Activated CD8-positive, alpha-beta T cell treated with anti-CD3 and anti-CD28 coated beads for 36 hours (primary cell): ENCODE data around the gene SORL1. TPM values are rescaled to one million over a fixed set of nuclear protein-coding genes. Genes with fewer than 3 reads are reported as not detected.
"Not testable (repeated sequence)": the region's sequence is repeated elsewhere in the genome, so short reads cannot be mapped to it uniquely, and the experiment has no call there.

ENCODE experiments used
- ATAC-seq: fragments of 200-7000 bp; cut with Tn5 transposase; one replicate; pipeline ENCODE4 v1.10.0; 2021; ENCODE audit warnings: mild to moderate bottlenecking, moderate library complexity
- CTCF ChIA-PET: fragments of 350-600 bp; sonication (Branson Sonifier 250); formaldehyde crosslinking; loops from one replicate; lab custom pipeline; 2021; ENCODE audit warnings: antibody characterized with exemption; lab: Charles Lee
- POLR2A ChIA-PET: fragments of 350-600 bp; sonication (Branson Sonifier 250); formaldehyde crosslinking; loops from one replicate; lab custom pipeline; 2021; ENCODE audit warnings: antibody characterized with exemption; lab: Charles Lee
- DNase-seq: peaks from one replicate; pipeline ENCODE4 v3.0.0-alpha.2; 2020
- H3K27ac Mint-ChIP-seq: one replicate; pipeline ENCODE4 v1.8.0; 2021; ENCODE audit warnings: mild to moderate bottlenecking, mixed read lengths
- H3K27me3 Mint-ChIP-seq: one replicate; pipeline ENCODE4 v1.8.0; 2021; ENCODE audit warnings: mixed read lengths
- H3K36me3 Mint-ChIP-seq: one replicate; pipeline ENCODE4 v1.8.0; 2021; ENCODE audit warnings: low read depth, mixed read lengths
- H3K4me1 Mint-ChIP-seq: one replicate; pipeline ENCODE4 v1.8.0; 2021; ENCODE audit warnings: low read depth, mixed read lengths
- H3K4me3 Mint-ChIP-seq: one replicate; pipeline ENCODE4 v1.8.0; 2021; ENCODE audit warnings: mild to moderate bottlenecking, moderate library complexity, mixed read lengths
- H3K9me3 Mint-ChIP-seq: one replicate; pipeline ENCODE4 v1.8.0; 2021; ENCODE audit warnings: mixed read lengths
- intact Hi-C: fragments of 100-400 bp; cut with micrococcal nuclease; formaldehyde crosslinking; loops from one replicate; pipeline ENCODE4 v1.10.0; 2022
- total RNA-seq, 2 experiments: library from RNA; stranded (reverse); gene quantifications; one replicate each; pipeline ENCODE4 v1.2.3, GENCODE V29; 2021
- TF ChIP-seq, protein P1 (sequence below): fragments of 200-600 bp; IDR thresholded peaks from one replicate; pipeline ENCODE4 v1.8.0; 2022; ENCODE audit warnings: antibody characterized with exemption, mild to moderate bottlenecking

SORL1 gene, protein sequence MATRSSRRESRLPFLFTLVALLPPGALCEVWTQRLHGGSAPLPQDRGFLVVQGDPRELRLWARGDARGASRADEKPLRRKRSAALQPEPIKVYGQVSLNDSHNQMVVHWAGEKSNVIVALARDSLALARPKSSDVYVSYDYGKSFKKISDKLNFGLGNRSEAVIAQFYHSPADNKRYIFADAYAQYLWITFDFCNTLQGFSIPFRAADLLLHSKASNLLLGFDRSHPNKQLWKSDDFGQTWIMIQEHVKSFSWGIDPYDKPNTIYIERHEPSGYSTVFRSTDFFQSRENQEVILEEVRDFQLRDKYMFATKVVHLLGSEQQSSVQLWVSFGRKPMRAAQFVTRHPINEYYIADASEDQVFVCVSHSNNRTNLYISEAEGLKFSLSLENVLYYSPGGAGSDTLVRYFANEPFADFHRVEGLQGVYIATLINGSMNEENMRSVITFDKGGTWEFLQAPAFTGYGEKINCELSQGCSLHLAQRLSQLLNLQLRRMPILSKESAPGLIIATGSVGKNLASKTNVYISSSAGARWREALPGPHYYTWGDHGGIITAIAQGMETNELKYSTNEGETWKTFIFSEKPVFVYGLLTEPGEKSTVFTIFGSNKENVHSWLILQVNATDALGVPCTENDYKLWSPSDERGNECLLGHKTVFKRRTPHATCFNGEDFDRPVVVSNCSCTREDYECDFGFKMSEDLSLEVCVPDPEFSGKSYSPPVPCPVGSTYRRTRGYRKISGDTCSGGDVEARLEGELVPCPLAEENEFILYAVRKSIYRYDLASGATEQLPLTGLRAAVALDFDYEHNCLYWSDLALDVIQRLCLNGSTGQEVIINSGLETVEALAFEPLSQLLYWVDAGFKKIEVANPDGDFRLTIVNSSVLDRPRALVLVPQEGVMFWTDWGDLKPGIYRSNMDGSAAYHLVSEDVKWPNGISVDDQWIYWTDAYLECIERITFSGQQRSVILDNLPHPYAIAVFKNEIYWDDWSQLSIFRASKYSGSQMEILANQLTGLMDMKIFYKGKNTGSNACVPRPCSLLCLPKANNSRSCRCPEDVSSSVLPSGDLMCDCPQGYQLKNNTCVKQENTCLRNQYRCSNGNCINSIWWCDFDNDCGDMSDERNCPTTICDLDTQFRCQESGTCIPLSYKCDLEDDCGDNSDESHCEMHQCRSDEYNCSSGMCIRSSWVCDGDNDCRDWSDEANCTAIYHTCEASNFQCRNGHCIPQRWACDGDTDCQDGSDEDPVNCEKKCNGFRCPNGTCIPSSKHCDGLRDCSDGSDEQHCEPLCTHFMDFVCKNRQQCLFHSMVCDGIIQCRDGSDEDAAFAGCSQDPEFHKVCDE (N-terminal part only)
- 10 to 100 TPM; 61.1 to 64.6 TPM for total RNA-seq

DNA sequence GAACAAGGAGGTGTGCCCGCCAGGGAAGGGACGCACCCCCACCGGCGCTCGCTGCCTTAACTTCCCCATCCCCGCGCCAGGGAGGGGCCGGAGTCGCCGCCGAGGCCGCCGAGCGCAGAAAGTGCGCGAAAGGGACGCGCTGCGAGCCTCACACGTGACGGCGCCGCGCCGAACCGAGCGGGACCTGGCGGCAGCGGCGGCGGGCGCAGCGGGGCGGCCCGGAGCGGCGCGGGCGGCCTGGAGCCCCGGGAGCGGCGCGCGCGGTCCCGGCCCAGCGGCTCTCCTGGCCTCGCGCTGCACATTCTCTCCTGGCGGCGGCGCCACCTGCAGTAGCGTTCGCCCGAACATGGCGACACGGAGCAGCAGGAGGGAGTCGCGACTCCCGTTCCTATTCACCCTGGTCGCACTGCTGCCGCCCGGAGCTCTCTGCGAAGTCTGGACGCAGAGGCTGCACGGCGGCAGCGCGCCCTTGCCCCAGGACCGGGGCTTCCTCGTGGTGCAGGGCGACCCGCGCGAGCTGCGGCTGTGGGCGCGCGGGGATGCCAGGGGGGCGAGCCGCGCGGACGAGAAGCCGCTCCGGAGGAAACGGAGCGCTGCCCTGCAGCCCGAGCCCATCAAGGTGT, at the start of gene SORL1:
TSS of gene SORL1 (plus strand) at position 329 of the 623 bp plus-strand sequence. CDS start at position 347, 18 bp downstream.
- peaks cover 77% of the 10 kb centered on the region for H3K4me1 Mint-ChIP-seq
- ATAC-seq (peak; percentile 66), DNase-seq (peak; percentile 84)
- intact Hi-C loops: loop anchor here (2.0 to 10.0 kb wide), 3 partner anchors 13 to 140 kb away; no protein-coding TSS in a partner anchor
- CTCF ChIA-PET: interaction anchor here (1.1 to 5.3 kb wide), 5 partner anchors 8 to 139 kb away, joined by 3 to 78 read pairs (median 4); no protein-coding TSS in a partner anchor
- POLR2A ChIA-PET: interaction anchor here (0.6 to 9.1 kb wide), 16 partner anchors 10 to 159 kb away, joined by 3 to 180 read pairs (median 4); partner anchors contain the start of gene SC5D
- peak within 1 kb of the TSS; percentile 98 for H3K27ac Mint-ChIP-seq
- H3K4me3 Mint-ChIP-seq: peak within 1 kb of the TSS; percentile 95
- H3K27me3 Mint-ChIP-seq: no peaks in the 10 kb centered on the region
- H3K9me3 Mint-ChIP-seq: no peaks in the 10 kb centered on the region
- H3K36me3 Mint-ChIP-seq: peaks cover 36% of the 10 kb centered on the region
- TF ChIP-seq, protein P1, sequence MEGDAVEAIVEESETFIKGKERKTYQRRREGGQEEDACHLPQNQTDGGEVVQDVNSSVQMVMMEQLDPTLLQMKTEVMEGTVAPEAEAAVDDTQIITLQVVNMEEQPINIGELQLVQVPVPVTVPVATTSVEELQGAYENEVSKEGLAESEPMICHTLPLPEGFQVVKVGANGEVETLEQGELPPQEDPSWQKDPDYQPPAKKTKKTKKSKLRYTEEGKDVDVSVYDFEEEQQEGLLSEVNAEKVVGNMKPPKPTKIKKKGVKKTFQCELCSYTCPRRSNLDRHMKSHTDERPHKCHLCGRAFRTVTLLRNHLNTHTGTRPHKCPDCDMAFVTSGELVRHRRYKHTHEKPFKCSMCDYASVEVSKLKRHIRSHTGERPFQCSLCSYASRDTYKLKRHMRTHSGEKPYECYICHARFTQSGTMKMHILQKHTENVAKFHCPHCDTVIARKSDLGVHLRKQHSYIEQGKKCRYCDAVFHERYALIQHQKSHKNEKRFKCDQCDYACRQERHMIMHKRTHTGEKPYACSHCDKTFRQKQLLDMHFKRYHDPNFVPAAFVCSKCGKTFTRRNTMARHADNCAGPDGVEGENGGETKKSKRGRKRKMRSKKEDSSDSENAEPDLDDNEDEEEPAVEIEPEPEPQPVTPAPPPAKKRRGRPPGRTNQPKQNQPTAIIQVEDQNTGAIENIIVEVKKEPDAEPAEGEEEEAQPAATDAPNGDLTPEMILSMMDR: peak; percentile 43

DNA sequence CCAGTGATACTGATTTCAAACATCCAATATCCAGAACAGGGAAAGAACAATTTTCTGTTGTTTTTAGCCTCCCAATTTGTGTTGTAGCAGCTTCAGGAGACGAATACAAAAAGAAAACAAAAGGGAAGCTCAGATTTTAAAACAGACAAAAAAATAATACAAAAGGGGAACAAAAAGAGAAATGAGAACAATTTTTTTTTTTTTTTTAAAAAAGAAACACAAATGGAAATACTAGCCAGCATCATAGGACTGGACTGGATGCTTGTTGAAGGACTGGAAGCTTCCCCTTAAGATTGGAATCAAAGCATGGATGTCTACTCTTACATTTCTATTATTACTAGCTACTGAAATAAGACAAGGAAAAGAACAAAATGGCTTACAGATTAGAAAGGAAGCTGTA, 46.5 kb upstream of the SORL1 start:
- ChIA-PET POLR2A (no interaction called here), CTCF (interaction anchor here (0.6 kb wide), 1 partner anchor 8 kb away, joined by 3 read pairs; no protein-coding TSS in a partner anchor)
- H3K27ac Mint-ChIP-seq: no peak overlapping the region
- TF ChIP-seq, protein P1: no peak
- peaks cover 6% of the 10 kb centered on the region for H3K4me1 Mint-ChIP-seq
- peaks cover 6% of the 10 kb centered on the region for H3K36me3 Mint-ChIP-seq
- DNase-seq (no peak), ATAC-seq (no peak)
- no peak overlapping the region for H3K4me3 Mint-ChIP-seq
- intact Hi-C loops: no loop called here
- no peaks in the 10 kb centered on the region for H3K27me3 Mint-ChIP-seq
- H3K9me3 Mint-ChIP-seq: peaks cover 13% of the 10 kb centered on the region

DNA sequence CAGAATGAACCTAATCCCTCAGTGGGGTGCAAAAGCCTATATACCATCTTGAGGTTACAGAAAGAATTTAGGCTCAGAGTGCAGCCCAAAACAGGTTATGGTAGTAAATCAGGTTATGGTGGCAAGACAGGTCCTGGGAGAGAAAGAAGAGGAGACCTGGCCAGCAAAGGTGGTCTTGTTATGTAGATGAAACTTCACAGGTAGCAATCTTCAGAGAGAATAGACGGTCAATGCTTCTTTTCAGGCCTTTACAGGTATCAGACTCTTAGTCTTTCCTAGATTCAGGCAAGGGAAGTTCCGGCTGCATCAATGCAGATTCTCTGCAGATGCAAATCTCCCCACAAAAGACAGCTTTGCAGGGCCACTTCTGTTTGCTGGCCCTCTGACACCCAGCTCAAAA, 45.8 kb upstream of the SORL1 start:
- ATAC-seq (no peak), DNase-seq (no peak)
- POLR2A ChIA-PET: no interaction called here
- TF ChIP-seq, protein P1: no peak
- peaks cover 6% of the 10 kb centered on the region for H3K36me3 Mint-ChIP-seq
- intact Hi-C loops: no loop called here
- CTCF ChIA-PET: interaction anchor here (0.7 kb wide), 1 partner anchor 9 kb away, joined by 3 read pairs; no protein-coding TSS in a partner anchor
- H3K4me3 Mint-ChIP-seq: no peak overlapping the region
- H3K27ac Mint-ChIP-seq: no peak overlapping the region
- H3K9me3 Mint-ChIP-seq: peaks cover 10% of the 10 kb centered on the region
- H3K27me3 Mint-ChIP-seq: no peaks in the 10 kb centered on the region
- H3K4me1 Mint-ChIP-seq: peaks cover 7% of the 10 kb centered on the region

DNA sequence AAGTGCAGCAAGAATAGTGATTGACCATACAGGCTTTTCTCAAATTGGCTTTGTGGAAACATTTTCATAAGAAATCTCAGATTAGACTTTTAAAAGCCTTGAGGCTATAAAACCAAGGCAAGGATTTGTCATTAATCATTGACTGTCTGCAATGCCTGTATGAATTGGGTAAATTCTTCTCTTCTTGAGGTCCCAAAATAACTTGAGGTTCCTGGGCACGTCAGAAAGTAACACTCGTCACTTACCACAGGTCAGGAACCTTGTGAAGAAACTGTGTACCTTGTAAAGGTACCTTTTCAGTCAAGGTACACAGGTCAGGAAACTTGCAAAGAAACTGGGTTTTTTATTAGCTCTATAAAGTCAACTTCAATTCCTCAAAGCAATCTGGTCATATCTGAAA, 43.3 kb upstream of the SORL1 start:
- no peaks in the 10 kb centered on the region for H3K27me3 Mint-ChIP-seq
- DNase-seq: no peak
- ATAC-seq: no peak
- H3K4me3 Mint-ChIP-seq: no peak overlapping the region
- no peak overlapping the region for H3K27ac Mint-ChIP-seq
- peaks cover 7% of the 10 kb centered on the region for H3K4me1 Mint-ChIP-seq
- CTCF ChIA-PET: interaction anchor here (0.9 to 1.6 kb wide), 3 partner anchors 9 to 24 kb away, joined by 3 to 5 read pairs (median 3); no protein-coding TSS in a partner anchor
- intact Hi-C loops: no loop called here
- TF ChIP-seq, protein P1: no peak
- no peaks in the 10 kb centered on the region for H3K9me3 Mint-ChIP-seq
- POLR2A ChIA-PET: no interaction called here
- H3K36me3 Mint-ChIP-seq: no peaks in the 10 kb centered on the region

DNA sequence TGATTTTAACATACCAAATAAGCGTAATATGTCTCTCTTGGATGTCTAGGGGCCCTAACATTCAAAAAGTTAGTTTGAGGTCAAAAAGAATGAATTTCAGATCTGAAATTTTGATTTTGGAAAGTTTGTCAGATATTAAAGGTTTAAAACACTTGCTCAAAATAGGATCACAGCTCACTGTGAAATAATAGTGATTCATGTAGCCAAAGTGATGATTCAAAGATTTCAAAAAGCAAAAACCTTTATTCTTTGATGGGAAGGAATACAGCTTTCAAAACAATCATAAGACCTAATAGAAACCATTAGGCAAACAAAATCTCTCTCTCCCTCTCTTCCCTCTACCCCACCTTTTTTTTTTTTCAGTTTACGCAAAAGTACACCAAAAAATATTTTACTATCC, 42.1 kb upstream of the SORL1 start:
- intact Hi-C loops, DNase-seq, POLR2A ChIA-PET, CTCF ChIA-PET, H3K4me1 Mint-ChIP-seq, ATAC-seq, H3K36me3 Mint-ChIP-seq, H3K27me3 Mint-ChIP-seq, H3K4me3 Mint-ChIP-seq, H3K27ac Mint-ChIP-seq, H3K9me3 Mint-ChIP-seq: not testable (repeated sequence)

DNA sequence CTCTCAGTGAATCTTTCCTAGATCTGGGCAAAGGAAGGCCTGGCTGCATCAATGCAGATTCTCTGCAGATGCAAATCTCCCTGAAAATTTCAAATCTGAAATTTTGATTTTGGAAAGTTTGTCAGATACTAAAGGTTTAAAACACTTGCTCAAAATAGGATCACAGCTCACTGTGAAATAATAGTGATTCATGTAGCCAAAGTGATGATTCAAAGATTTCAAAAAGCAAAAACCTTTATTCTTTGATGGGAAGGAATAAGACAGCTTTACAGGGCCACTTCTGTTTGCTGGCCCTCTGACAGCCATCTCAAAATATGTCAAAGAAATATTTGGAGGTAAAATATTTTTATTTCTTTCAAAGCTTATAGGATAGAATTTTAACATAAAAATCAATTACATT, 40.8 kb upstream of the SORL1 start:
- CTCF ChIA-PET: interaction anchor here (1.1 kb wide), 1 partner anchor 9 kb away, joined by 3 read pairs; no protein-coding TSS in a partner anchor
- DNase-seq, H3K27me3 Mint-ChIP-seq, ATAC-seq, H3K36me3 Mint-ChIP-seq, intact Hi-C loops, H3K27ac Mint-ChIP-seq, H3K9me3 Mint-ChIP-seq, H3K4me3 Mint-ChIP-seq: not testable (repeated sequence)
- H3K4me1 Mint-ChIP-seq: peaks cover 16% of the 10 kb centered on the region
- POLR2A ChIA-PET: interaction anchor here (0.9 kb wide), 1 partner anchor 86 kb away, joined by 3 read pairs; no protein-coding TSS in a partner anchor
